ENCODE measurements around the gene TIMP3.

The TIMP3 gene

GRCh38 chr22:32795214-32795596 lies 6.3 kb upstream of the TIMP3 start:
- TF ChIP-seq, protein P1, sequence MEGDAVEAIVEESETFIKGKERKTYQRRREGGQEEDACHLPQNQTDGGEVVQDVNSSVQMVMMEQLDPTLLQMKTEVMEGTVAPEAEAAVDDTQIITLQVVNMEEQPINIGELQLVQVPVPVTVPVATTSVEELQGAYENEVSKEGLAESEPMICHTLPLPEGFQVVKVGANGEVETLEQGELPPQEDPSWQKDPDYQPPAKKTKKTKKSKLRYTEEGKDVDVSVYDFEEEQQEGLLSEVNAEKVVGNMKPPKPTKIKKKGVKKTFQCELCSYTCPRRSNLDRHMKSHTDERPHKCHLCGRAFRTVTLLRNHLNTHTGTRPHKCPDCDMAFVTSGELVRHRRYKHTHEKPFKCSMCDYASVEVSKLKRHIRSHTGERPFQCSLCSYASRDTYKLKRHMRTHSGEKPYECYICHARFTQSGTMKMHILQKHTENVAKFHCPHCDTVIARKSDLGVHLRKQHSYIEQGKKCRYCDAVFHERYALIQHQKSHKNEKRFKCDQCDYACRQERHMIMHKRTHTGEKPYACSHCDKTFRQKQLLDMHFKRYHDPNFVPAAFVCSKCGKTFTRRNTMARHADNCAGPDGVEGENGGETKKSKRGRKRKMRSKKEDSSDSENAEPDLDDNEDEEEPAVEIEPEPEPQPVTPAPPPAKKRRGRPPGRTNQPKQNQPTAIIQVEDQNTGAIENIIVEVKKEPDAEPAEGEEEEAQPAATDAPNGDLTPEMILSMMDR (IDR thresholded peaks at IDR 0.05; ENCODE audit: insufficient read depth, low read length, missing control alignments): no peak
- H3K4me3 ChIP-seq (ENCODE audit: low read depth, low read length): no peak overlapping the region
- POLR2A ChIA-PET: interaction anchor here (2.9 kb wide), 1 partner anchor 134 kb away, joined by 29 read pairs; no protein-coding TSS in a partner anchor
- DNase-seq (ENCODE audit: low read depth, low spot score): no peak
- CTCF ChIA-PET: interaction anchor here (1.0 to 17.3 kb wide), 21 partner anchors 9 to 267 kb away, joined by 3 to 578 read pairs (median 9); no protein-coding TSS in a partner anchor

GRCh38 chr22:32796865-32797573 lies 4.5 kb upstream of the TIMP3 start:
- TF ChIP-seq, protein P1 (IDR thresholded peaks at IDR 0.05; ENCODE audit: insufficient read depth, low read length, missing control alignments): peak; percentile 97
- peak overlapping the region; percentile 27 for H3K4me3 ChIP-seq (ENCODE audit: low read depth, low read length)
- CTCF ChIA-PET: interaction anchor here (0.5 to 17.3 kb wide), 81 partner anchors 11 to 819 kb away, joined by 3 to 578 read pairs (median 6); partner anchors contain the start of gene FBXO7
- POLR2A ChIA-PET: interaction anchor here (0.6 to 2.9 kb wide), 9 partner anchors 8 to 268 kb away, joined by 3 to 29 read pairs (median 7); no protein-coding TSS in a partner anchor
- DNase-seq (ENCODE audit: low read depth, low spot score): no peak

DNA sequence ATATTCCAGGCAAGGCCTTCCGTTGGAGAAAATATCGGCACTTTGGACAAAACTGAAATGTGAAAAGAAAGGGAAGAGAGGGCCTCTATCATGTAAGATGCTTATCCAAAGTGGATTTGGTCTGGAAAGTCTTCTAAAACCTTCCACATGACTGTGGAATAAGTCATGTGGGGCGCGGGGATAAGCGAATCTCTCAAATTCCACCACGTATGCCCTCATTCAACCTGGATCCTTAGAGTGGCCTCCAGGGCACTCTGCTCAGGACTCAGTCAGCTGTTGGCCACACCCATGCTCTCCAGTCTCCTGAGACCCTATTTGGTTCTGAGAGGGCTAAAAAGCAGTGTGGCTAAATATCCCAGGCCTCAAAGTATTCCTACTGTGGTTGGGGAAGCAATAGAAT lies 2.0 kb upstream of the TIMP3 start:
- CTCF ChIA-PET: interaction anchor here (1.4 to 17.3 kb wide), 6 partner anchors 13 to 271 kb away, joined by 3 to 578 read pairs (median 60); no protein-coding TSS in a partner anchor
- H3K4me3 ChIP-seq (ENCODE audit: low read depth, low read length): no peak overlapping the region
- TF ChIP-seq, protein P1 (IDR thresholded peaks at IDR 0.05; ENCODE audit: insufficient read depth, low read length, missing control alignments): no peak
- POLR2A ChIA-PET: interaction anchor here (3.0 kb wide), 1 partner anchor 139 kb away, joined by 60 read pairs; no protein-coding TSS in a partner anchor
- DNase-seq (ENCODE audit: low read depth, low spot score): no peak

- POLR2A ChIA-PET: interaction anchor here (1.2 to 3.0 kb wide), 3 partner anchors 14 to 276 kb away, joined by 4 to 60 read pairs (median 6); no protein-coding TSS in a partner anchor
These were observed 1.2 kb upstream of the TIMP3 start for GRCh38 chr22:32800158-32800882.

GRCh38 chr22:32800994-32801536 lies 440 bp upstream of the TIMP3 start:
- CTCF ChIA-PET: interaction anchor here (0.9 to 17.3 kb wide), 6 partner anchors 9 to 273 kb away, joined by 3 to 578 read pairs (median 56); no protein-coding TSS in a partner anchor
- H3K4me3 ChIP-seq (ENCODE audit: low read depth, low read length): peak overlapping the region; percentile 77
- POLR2A ChIA-PET: interaction anchor here (0.6 to 5.9 kb wide), 36 partner anchors 8 to 631 kb away, joined by 3 to 96 read pairs (median 4); partner anchors contain the start of gene FBXO7
- no peak for DNase-seq (ENCODE audit: low read depth, low spot score)
- TF ChIP-seq, protein P1 (IDR thresholded peaks at IDR 0.05; ENCODE audit: insufficient read depth, low read length, missing control alignments): no peak

More at GRCh38 chr22:32800158-32800882, 1.2 kb upstream of the TIMP3 start:
- TF ChIP-seq, protein P1 (IDR thresholded peaks at IDR 0.05; ENCODE audit: insufficient read depth, low read length, missing control alignments): no peak
- H3K4me3 ChIP-seq (ENCODE audit: low read depth, low read length): no peak overlapping the region
- CTCF ChIA-PET: interaction anchor here (0.8 to 17.3 kb wide), 8 partner anchors 8 to 272 kb away, joined by 3 to 578 read pairs (median 12); no protein-coding TSS in a partner anchor
- no peak for DNase-seq (ENCODE audit: low read depth, low spot score)
